Skin of body (tissue), 2 donors: ENCODE measurements around the gene GMDS. TPM values are rescaled to one million over a fixed set of nuclear protein-coding genes. Genes with fewer than 3 reads are reported as not detected.

Experiments
- DNase-seq: peaks from one replicate; lab custom pipeline; 2025; lab: John Stamatoyannopoulos, UW
- total RNA-seq: library from RNA; depleted of rRNA; stranded (reverse); fragments of >200 nt; gene quantifications from one replicate; pipeline ENCODE4 v1.2.3, GENCODE V29; 2014

GMDS gene
- total RNA-seq, 1 donor from 2014 or later, result 12.5 TPM

- no peak for DNase-seq
Observed at GRCh38 chr6:2102316-2102883, 143.0 kb downstream of the GMDS start.

- DNase-seq, result no peak
Observed at GRCh38 chr6:2101213-2101612, 144.2 kb downstream of the GMDS start.

GRCh38 chr6:2099870-2100269 is 145.5 kb downstream of the GMDS start:
- DNase-seq, result no peak

- no peak for DNase-seq
Observed at GRCh38 chr6:2097464-2097863, 147.9 kb downstream of the GMDS start.

GRCh38 chr6:2094642-2095041 is 150.8 kb downstream of the GMDS start:
- no peak for DNase-seq

- DNase-seq, result peak; percentile 53
Observed at GRCh38 chr6:2086326-2086965, 159.0 kb downstream of the GMDS start.

GRCh38 chr6:2085657-2086056 is 159.7 kb downstream of the GMDS start:
- DNase-seq, result no peak

- no peak for DNase-seq
Observed at GRCh38 chr6:2081155-2082138, 164.0 kb downstream of the GMDS start.

- no peak for DNase-seq
Observed at GRCh38 chr6:2078888-2079287, 166.5 kb downstream of the GMDS start.

GRCh38 chr6:2077826-2078225 is 167.6 kb downstream of the GMDS start:
- DNase-seq, result no peak

GRCh38 chr6:2073476-2073875 is 171.9 kb downstream of the GMDS start:
- DNase-seq, result no peak

- DNase-seq, result no peak
Observed at GRCh38 chr6:2072453-2072852, 173.0 kb downstream of the GMDS start.

GRCh38 chr6:2063547-2063946 is 181.9 kb downstream of the GMDS start:
- no peak for DNase-seq

GRCh38 chr6:2061880-2062279 is 183.5 kb downstream of the GMDS start:
- DNase-seq, result no peak

- DNase-seq, result no peak
Observed at GRCh38 chr6:2055911-2056310, 189.5 kb downstream of the GMDS start.

- no peak for DNase-seq
Observed at GRCh38 chr6:2055143-2055542, 190.3 kb downstream of the GMDS start.

GRCh38 chr6:2054516-2055067 is 190.8 kb downstream of the GMDS start:
- no peak for DNase-seq

GRCh38 chr6:2053691-2054090 is 191.7 kb downstream of the GMDS start:
- no peak for DNase-seq

GRCh38 chr6:2047855-2048254 is 197.6 kb downstream of the GMDS start:
- no peak for DNase-seq

- no peak for DNase-seq
Observed at GRCh38 chr6:2044192-2044591, 201.2 kb downstream of the GMDS start.

GRCh38 chr6:2042956-2043648 is 202.3 kb downstream of the GMDS start:
- DNase-seq, result no peak
